Activated CD8-positive, alpha-beta T cell treated with anti-CD3 and anti-CD28 coated beads for 36 hours (primary cell): ENCODE results near the gene TRIM41. TPM values are rescaled to one million over a fixed set of nuclear protein-coding genes. Genes with fewer than 3 reads are reported as not detected.

Experiments used
- ATAC-seq: fragments of 200-7000 bp; cut with Tn5 transposase; one replicate; pipeline ENCODE4 v1.10.0; 2021; ENCODE audit warnings: mild to moderate bottlenecking, moderate library complexity
- CTCF ChIA-PET: fragments of 350-600 bp; sonication (Branson Sonifier 250); formaldehyde crosslinking; loops from one replicate; lab custom pipeline; 2021; ENCODE audit warnings: antibody characterized with exemption; lab: Charles Lee
- POLR2A ChIA-PET: fragments of 350-600 bp; sonication (Branson Sonifier 250); formaldehyde crosslinking; loops from one replicate; lab custom pipeline; 2021; ENCODE audit warnings: antibody characterized with exemption; lab: Charles Lee
- DNase-seq: peaks from one replicate; pipeline ENCODE4 v3.0.0-alpha.2; 2020
- H3K27ac Mint-ChIP-seq: one replicate; pipeline ENCODE4 v1.8.0; 2021; ENCODE audit warnings: mild to moderate bottlenecking, mixed read lengths
- H3K27me3 Mint-ChIP-seq: one replicate; pipeline ENCODE4 v1.8.0; 2021; ENCODE audit warnings: mixed read lengths
- H3K36me3 Mint-ChIP-seq: one replicate; pipeline ENCODE4 v1.8.0; 2021; ENCODE audit warnings: low read depth, mixed read lengths
- H3K4me1 Mint-ChIP-seq: one replicate; pipeline ENCODE4 v1.8.0; 2021; ENCODE audit warnings: low read depth, mixed read lengths
- H3K4me3 Mint-ChIP-seq: one replicate; pipeline ENCODE4 v1.8.0; 2021; ENCODE audit warnings: mild to moderate bottlenecking, moderate library complexity, mixed read lengths
- H3K9me3 Mint-ChIP-seq: one replicate; pipeline ENCODE4 v1.8.0; 2021; ENCODE audit warnings: mixed read lengths
- intact Hi-C: fragments of 100-400 bp; cut with micrococcal nuclease; formaldehyde crosslinking; loops from one replicate; pipeline ENCODE4 v1.10.0; 2022
- total RNA-seq, 2 experiments: library from RNA; stranded (reverse); gene quantifications; one replicate each; pipeline ENCODE4 v1.2.3, GENCODE V29; 2021
- TF ChIP-seq, protein P1 (sequence below): fragments of 200-600 bp; IDR thresholded peaks from one replicate; pipeline ENCODE4 v1.8.0; 2022; ENCODE audit warnings: antibody characterized with exemption, mild to moderate bottlenecking

The TRIM41 gene
- total RNA-seq, 2 experiments from 2014 or later = 30.6 to 31.5 TPM

GRCh38 chr5:181229996-181230395, 6.9 kb downstream of the TRIM41 start:
- H3K27ac Mint-ChIP-seq = peak overlapping the region; percentile 85
- TF ChIP-seq, protein P1, sequence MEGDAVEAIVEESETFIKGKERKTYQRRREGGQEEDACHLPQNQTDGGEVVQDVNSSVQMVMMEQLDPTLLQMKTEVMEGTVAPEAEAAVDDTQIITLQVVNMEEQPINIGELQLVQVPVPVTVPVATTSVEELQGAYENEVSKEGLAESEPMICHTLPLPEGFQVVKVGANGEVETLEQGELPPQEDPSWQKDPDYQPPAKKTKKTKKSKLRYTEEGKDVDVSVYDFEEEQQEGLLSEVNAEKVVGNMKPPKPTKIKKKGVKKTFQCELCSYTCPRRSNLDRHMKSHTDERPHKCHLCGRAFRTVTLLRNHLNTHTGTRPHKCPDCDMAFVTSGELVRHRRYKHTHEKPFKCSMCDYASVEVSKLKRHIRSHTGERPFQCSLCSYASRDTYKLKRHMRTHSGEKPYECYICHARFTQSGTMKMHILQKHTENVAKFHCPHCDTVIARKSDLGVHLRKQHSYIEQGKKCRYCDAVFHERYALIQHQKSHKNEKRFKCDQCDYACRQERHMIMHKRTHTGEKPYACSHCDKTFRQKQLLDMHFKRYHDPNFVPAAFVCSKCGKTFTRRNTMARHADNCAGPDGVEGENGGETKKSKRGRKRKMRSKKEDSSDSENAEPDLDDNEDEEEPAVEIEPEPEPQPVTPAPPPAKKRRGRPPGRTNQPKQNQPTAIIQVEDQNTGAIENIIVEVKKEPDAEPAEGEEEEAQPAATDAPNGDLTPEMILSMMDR = no peak
- CTCF ChIA-PET = interaction anchor here (1.4 kb wide), 1 partner anchor 23 kb away, joined by 5 read pairs; no protein-coding TSS in a partner anchor
- no peaks in the 10 kb centered on the region for H3K9me3 Mint-ChIP-seq
- no peak for ATAC-seq
- H3K4me1 Mint-ChIP-seq = peaks cover 26% of the 10 kb centered on the region
- peaks cover 30% of the 10 kb centered on the region for H3K36me3 Mint-ChIP-seq
- DNase-seq = no peak
- POLR2A ChIA-PET = interaction anchor here (1.0 to 23.2 kb wide), 2 partner anchors 19 to 40 kb away, joined by 3 to 746 read pairs; partner anchors contain the start of genes RACK1 and TRIM52
- no peaks in the 10 kb centered on the region for H3K27me3 Mint-ChIP-seq
- no peak overlapping the region for H3K4me3 Mint-ChIP-seq
- intact Hi-C loops = no loop called here

GRCh38 chr5:181230551-181230950, 7.5 kb downstream of the TRIM41 start:
- POLR2A ChIA-PET = interaction anchor here (23.2 kb wide), 1 partner anchor 18 kb away, joined by 746 read pairs; the partner anchor contains the start of genes RACK1 and TRIM52
- peaks cover 21% of the 10 kb centered on the region for H3K4me1 Mint-ChIP-seq
- no peak for DNase-seq
- H3K36me3 Mint-ChIP-seq = peaks cover 33% of the 10 kb centered on the region
- CTCF ChIA-PET = no interaction called here
- H3K4me3 Mint-ChIP-seq = no peak overlapping the region
- peak overlapping the region; percentile 61 for H3K27ac Mint-ChIP-seq
- no peaks in the 10 kb centered on the region for H3K27me3 Mint-ChIP-seq
- no peak for ATAC-seq
- TF ChIP-seq, protein P1 = no peak
- H3K9me3 Mint-ChIP-seq = no peaks in the 10 kb centered on the region
- intact Hi-C loops = no loop called here

DNA sequence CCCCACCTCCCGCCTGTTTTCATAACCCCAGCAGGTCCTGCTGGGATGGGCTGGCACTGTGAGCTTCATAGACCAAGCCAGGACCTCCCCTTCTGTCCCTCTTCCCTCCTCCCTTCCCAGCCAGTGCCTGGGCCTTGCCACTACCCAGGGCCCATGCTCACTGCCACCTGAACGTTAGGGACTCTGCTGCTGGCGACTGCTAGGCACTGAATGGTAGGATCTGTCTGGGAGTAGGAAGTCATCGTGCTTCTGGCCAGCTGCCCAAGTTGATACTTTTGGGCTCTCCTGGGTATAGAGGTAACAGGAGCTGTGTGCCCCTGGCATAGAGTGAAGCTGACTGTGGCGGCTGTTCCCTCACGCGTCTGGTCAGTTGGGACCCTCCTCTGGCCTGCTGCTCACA, 8.4 kb downstream of the TRIM41 start:
- ChIA-PET CTCF (no interaction called here), POLR2A (interaction anchor here (23.2 to 35.9 kb wide), 2 partner anchors 2 to 18 kb away, joined by 746 read pairs; partner anchors contain the start of genes RACK1, TRIM41 and TRIM52)
- H3K4me1 Mint-ChIP-seq = peaks cover 16% of the 10 kb centered on the region
- no peak overlapping the region for H3K4me3 Mint-ChIP-seq
- no peaks in the 10 kb centered on the region for H3K27me3 Mint-ChIP-seq
- H3K27ac Mint-ChIP-seq = peak overlapping the region; percentile 57
- peaks cover 39% of the 10 kb centered on the region for H3K36me3 Mint-ChIP-seq
- TF ChIP-seq, protein P1 = no peak
- DNase-seq (no peak), ATAC-seq (no peak)
- intact Hi-C loops = no loop called here
- H3K9me3 Mint-ChIP-seq = no peaks in the 10 kb centered on the region

- ATAC-seq = no peak
- H3K4me3 Mint-ChIP-seq = no peak overlapping the region
- no peak for DNase-seq
- no peak overlapping the region for H3K27ac Mint-ChIP-seq
- intact Hi-C loops = no loop called here
- H3K36me3 Mint-ChIP-seq = peaks cover 49% of the 10 kb centered on the region
- ChIA-PET POLR2A (interaction anchor here (23.2 to 35.9 kb wide), 2 partner anchors 0 to 16 kb away, joined by 746 read pairs; partner anchors contain the start of genes RACK1, TRIM41 and TRIM52), CTCF (no interaction called here)
- no peaks in the 10 kb centered on the region for H3K9me3 Mint-ChIP-seq
- H3K27me3 Mint-ChIP-seq = no peaks in the 10 kb centered on the region
- TF ChIP-seq, protein P1 = no peak
- peaks cover 22% of the 10 kb centered on the region for H3K4me1 Mint-ChIP-seq
Measured at GRCh38 chr5:181232593-181232992, 9.5 kb downstream of the TRIM41 start.

DNA sequence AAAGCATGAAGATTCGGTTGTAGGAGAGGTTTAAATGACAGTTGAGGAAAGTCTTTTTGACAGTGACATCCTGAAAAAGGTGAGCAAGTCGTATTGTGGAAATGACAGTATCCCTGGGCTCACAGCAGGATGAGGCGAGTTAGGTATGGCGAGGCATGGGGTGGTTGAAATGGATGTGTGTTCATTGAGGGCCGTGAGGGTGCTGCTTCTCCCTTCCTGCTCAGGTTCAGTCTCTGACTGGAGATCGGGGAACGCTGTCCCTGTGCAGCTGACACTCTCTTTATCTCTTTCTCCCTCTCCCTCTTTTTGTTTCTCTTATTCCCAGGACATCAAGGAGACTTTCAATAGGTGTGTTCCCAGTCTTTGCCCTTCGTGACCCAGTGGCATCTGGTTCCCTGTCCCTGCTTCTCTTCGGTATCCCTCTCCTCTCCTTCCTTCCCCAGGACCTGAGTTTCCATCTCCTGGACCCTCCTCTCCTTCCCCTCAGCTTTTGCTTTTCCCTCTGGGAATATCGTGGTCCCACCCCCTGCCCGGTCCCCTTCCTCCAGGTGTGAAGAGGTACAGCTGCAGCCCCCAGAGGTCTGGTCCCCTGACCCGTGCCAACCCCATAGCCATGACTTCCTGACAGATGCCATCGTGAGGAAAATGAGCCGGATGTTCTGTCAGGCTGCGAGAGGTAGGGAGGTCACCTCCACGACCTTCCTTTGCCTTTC, 10.2 kb downstream of the TRIM41 start:
- no peak for ATAC-seq
- TF ChIP-seq, protein P1 = no peak
- POLR2A ChIA-PET = interaction anchor here (2.6 to 35.9 kb wide), 3 partner anchors 0 to 25 kb away, joined by 14 to 746 read pairs (median 746); partner anchors contain the start of genes RACK1, TRIM41 and TRIM52
- Mint-ChIP-seq H3K36me3 (peaks cover 55% of the 10 kb centered on the region), H3K9me3 (no peaks in the 10 kb centered on the region), H3K4me3 (no peak overlapping the region), H3K27me3 (no peaks in the 10 kb centered on the region), H3K27ac (peak overlapping the region; percentile 31), H3K4me1 (peaks cover 28% of the 10 kb centered on the region)
- intact Hi-C loops = no loop called here
- CTCF ChIA-PET = no interaction called here
- no peak for DNase-seq
